PC-3 (cell line): Measurements from ENCODE around the gene NAA10.

ENCODE experiments used
- CTCF ChIP-seq: fragments of 300-600 bp; sonication (generic); conservative IDR thresholded peaks from 2 replicates; pipeline ENCODE4 v1.5.1; 2017; ENCODE audit warnings: antibody characterized with exemption, low read depth, mild to moderate bottlenecking, low read length
- EZH2 ChIP-seq: fragments of 300-600 bp; sonication (generic); IDR thresholded peaks from one replicate; pipeline ENCODE4 v1.6.1; 2017; ENCODE audit warnings: antibody characterized with exemption, mild to moderate bottlenecking, low read length; ENCODE audit not compliant: unreplicated experiment

DNA sequence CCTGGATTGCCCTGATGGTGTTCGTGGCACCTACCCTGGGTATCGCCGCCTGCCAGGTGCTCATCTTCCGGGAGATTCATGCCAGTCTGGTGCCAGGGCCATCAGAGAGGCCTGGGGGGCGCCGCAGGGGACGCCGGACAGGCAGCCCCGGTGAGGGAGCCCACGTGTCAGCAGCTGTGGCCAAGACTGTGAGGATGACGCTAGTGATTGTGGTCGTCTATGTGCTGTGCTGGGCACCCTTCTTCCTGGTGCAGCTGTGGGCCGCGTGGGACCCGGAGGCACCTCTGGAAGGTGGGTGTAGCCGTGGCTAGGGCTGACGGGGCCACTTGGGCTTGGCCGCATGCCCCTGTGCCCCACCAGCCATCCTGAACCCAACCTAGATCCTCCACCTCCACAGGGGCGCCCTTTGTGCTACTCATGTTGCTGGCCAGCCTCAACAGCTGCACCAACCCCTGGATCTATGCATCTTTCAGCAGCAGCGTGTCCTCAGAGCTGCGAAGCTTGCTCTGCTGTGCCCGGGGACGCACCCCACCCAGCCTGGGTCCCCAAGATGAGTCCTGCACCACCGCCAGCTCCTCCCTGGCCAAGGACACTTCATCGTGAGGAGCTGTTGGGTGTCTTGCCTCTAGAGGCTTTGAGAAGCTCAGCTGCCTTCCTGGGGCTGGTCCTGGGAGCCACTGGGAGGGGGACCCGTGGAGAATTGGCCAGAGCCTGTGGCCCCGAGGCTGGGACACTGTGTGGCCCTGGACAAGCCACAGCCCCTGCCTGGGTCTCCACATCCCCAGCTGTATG is 28.5 kb downstream of the NAA10 start:
- TF ChIP-seq CTCF (no peak), EZH2 (no peak)
